ENCODE results near the gene EXOC6B.

The EXOC6B gene

GRCh38 chr2:72367530-72368225 lies 458.2 kb downstream of the EXOC6B start:
- no peak for DNase-seq (ENCODE audit: low read depth, low spot score)
- Histone ChIP-seq H3K27ac (no peak overlapping the region), H3K4me3 (no peak overlapping the region), H3K36me3 (ENCODE audit: insufficient read depth, low read length) (no peaks in the 10 kb centered on the region), H3K9me3 (ENCODE audit: low read depth, low read length) (no peaks in the 10 kb centered on the region), H3K9ac (ENCODE audit: insufficient read length) (no peak overlapping the region)
- TF ChIP-seq FOXP2 (optimal IDR thresholded peaks at IDR 0.05; ENCODE audit: control extremely low read depth, extremely low read length, insufficient read depth), result no peak
- TF ChIP-seq EZH2 (IDR thresholded peaks at IDR 0.05), result no peak
- TF ChIP-seq POLR2AphosphoS5 (IDR thresholded peaks at IDR 0.05; ENCODE audit: borderline replicate concordance, low read depth, low read length), result no peak

GRCh38 chr2:72363406-72363805 lies 462.4 kb downstream of the EXOC6B start:
- no peak overlapping the region for H3K9ac ChIP-seq (ENCODE audit: insufficient read length)
- no peak overlapping the region for H3K27ac ChIP-seq
- TF ChIP-seq POLR2AphosphoS5 (IDR thresholded peaks at IDR 0.05; ENCODE audit: borderline replicate concordance, low read depth, low read length) (no peak), EZH2 (IDR thresholded peaks at IDR 0.05) (no peak), FOXP2 (optimal IDR thresholded peaks at IDR 0.05; ENCODE audit: control extremely low read depth, extremely low read length, insufficient read depth) (no peak)
- H3K36me3 ChIP-seq (ENCODE audit: insufficient read depth, low read length), result no peaks in the 10 kb centered on the region
- no peak for DNase-seq (ENCODE audit: low read depth, low spot score)
- H3K4me3 ChIP-seq, result no peak overlapping the region
- H3K9me3 ChIP-seq (ENCODE audit: low read depth, low read length), result no peaks in the 10 kb centered on the region

GRCh38 chr2:72362733-72363132 lies 463.1 kb downstream of the EXOC6B start:
- H3K4me3 ChIP-seq, result no peak overlapping the region
- no peak overlapping the region for H3K9ac ChIP-seq (ENCODE audit: insufficient read length)
- TF ChIP-seq POLR2AphosphoS5 (IDR thresholded peaks at IDR 0.05; ENCODE audit: borderline replicate concordance, low read depth, low read length) (no peak), FOXP2 (optimal IDR thresholded peaks at IDR 0.05; ENCODE audit: control extremely low read depth, extremely low read length, insufficient read depth) (no peak), EZH2 (IDR thresholded peaks at IDR 0.05) (no peak)
- no peaks in the 10 kb centered on the region for H3K9me3 ChIP-seq (ENCODE audit: low read depth, low read length)
- no peak overlapping the region for H3K27ac ChIP-seq
- no peaks in the 10 kb centered on the region for H3K36me3 ChIP-seq (ENCODE audit: insufficient read depth, low read length)
- DNase-seq (ENCODE audit: low read depth, low spot score), result no peak

- TF ChIP-seq POLR2AphosphoS5 (IDR thresholded peaks at IDR 0.05; ENCODE audit: borderline replicate concordance, low read depth, low read length) (no peak), EZH2 (IDR thresholded peaks at IDR 0.05) (no peak), FOXP2 (optimal IDR thresholded peaks at IDR 0.05; ENCODE audit: control extremely low read depth, extremely low read length, insufficient read depth) (no peak)
- no peaks in the 10 kb centered on the region for H3K36me3 ChIP-seq (ENCODE audit: insufficient read depth, low read length)
- no peak overlapping the region for H3K27ac ChIP-seq
- no peaks in the 10 kb centered on the region for H3K9me3 ChIP-seq (ENCODE audit: low read depth, low read length)
- no peak overlapping the region for H3K4me3 ChIP-seq
- no peak overlapping the region for H3K9ac ChIP-seq (ENCODE audit: insufficient read length)
- DNase-seq (ENCODE audit: low read depth, low spot score), result no peak
Observed at GRCh38 chr2:72361521-72361920, 464.3 kb downstream of the EXOC6B start.

- Histone ChIP-seq H3K36me3 (ENCODE audit: insufficient read depth, low read length) (no peaks in the 10 kb centered on the region), H3K27ac (no peak overlapping the region), H3K9me3 (ENCODE audit: low read depth, low read length) (no peaks in the 10 kb centered on the region), H3K9ac (ENCODE audit: insufficient read length) (no peak overlapping the region), H3K4me3 (no peak overlapping the region)
- TF ChIP-seq EZH2 (IDR thresholded peaks at IDR 0.05) (no peak), POLR2AphosphoS5 (IDR thresholded peaks at IDR 0.05; ENCODE audit: borderline replicate concordance, low read depth, low read length) (no peak), FOXP2 (optimal IDR thresholded peaks at IDR 0.05; ENCODE audit: control extremely low read depth, extremely low read length, insufficient read depth) (no peak)
- no peak for DNase-seq (ENCODE audit: low read depth, low spot score)
Observed at GRCh38 chr2:72361042-72361441, 464.8 kb downstream of the EXOC6B start.

GRCh38 chr2:72350852-72351251 lies 475.0 kb downstream of the EXOC6B start:
- no peak for TF ChIP-seq POLR2AphosphoS5 (IDR thresholded peaks at IDR 0.05; ENCODE audit: borderline replicate concordance, low read depth, low read length)
- TF ChIP-seq EZH2 (IDR thresholded peaks at IDR 0.05), result no peak
- no peak for TF ChIP-seq FOXP2 (optimal IDR thresholded peaks at IDR 0.05; ENCODE audit: control extremely low read depth, extremely low read length, insufficient read depth)
- H3K27ac ChIP-seq, result no peak overlapping the region
- H3K9ac ChIP-seq (ENCODE audit: insufficient read length), result no peak overlapping the region
- DNase-seq (ENCODE audit: low read depth, low spot score), result no peak
- no peaks in the 10 kb centered on the region for H3K36me3 ChIP-seq (ENCODE audit: insufficient read depth, low read length)
- no peak overlapping the region for H3K4me3 ChIP-seq
- H3K9me3 ChIP-seq (ENCODE audit: low read depth, low read length), result no peaks in the 10 kb centered on the region

GRCh38 chr2:72349016-72349415 lies 476.8 kb downstream of the EXOC6B start:
- no peak for DNase-seq (ENCODE audit: low read depth, low spot score)
- TF ChIP-seq POLR2AphosphoS5 (IDR thresholded peaks at IDR 0.05; ENCODE audit: borderline replicate concordance, low read depth, low read length), result no peak
- no peak for TF ChIP-seq EZH2 (IDR thresholded peaks at IDR 0.05)
- no peak for TF ChIP-seq FOXP2 (optimal IDR thresholded peaks at IDR 0.05; ENCODE audit: control extremely low read depth, extremely low read length, insufficient read depth)
- H3K27ac ChIP-seq, result no peak overlapping the region
- no peaks in the 10 kb centered on the region for H3K36me3 ChIP-seq (ENCODE audit: insufficient read depth, low read length)
- H3K9ac ChIP-seq (ENCODE audit: insufficient read length), result no peak overlapping the region
- H3K9me3 ChIP-seq (ENCODE audit: low read depth, low read length), result no peaks in the 10 kb centered on the region
- H3K4me3 ChIP-seq, result no peak overlapping the region

- Histone ChIP-seq H3K9me3 (ENCODE audit: low read depth, low read length) (no peaks in the 10 kb centered on the region), H3K36me3 (ENCODE audit: insufficient read depth, low read length) (no peaks in the 10 kb centered on the region), H3K4me3 (no peak overlapping the region), H3K9ac (ENCODE audit: insufficient read length) (no peak overlapping the region), H3K27ac (no peak overlapping the region)
- TF ChIP-seq POLR2AphosphoS5 (IDR thresholded peaks at IDR 0.05; ENCODE audit: borderline replicate concordance, low read depth, low read length) (no peak), FOXP2 (optimal IDR thresholded peaks at IDR 0.05; ENCODE audit: control extremely low read depth, extremely low read length, insufficient read depth) (no peak), EZH2 (IDR thresholded peaks at IDR 0.05) (no peak)
- DNase-seq (ENCODE audit: low read depth, low spot score), result no peak
Observed at GRCh38 chr2:72347081-72347480, 478.8 kb downstream of the EXOC6B start.

- Histone ChIP-seq H3K9me3 (ENCODE audit: low read depth, low read length) (no peaks in the 10 kb centered on the region), H3K9ac (ENCODE audit: insufficient read length) (no peak overlapping the region), H3K36me3 (ENCODE audit: insufficient read depth, low read length) (no peaks in the 10 kb centered on the region), H3K4me3 (no peak overlapping the region), H3K27ac (no peak overlapping the region)
- TF ChIP-seq FOXP2 (optimal IDR thresholded peaks at IDR 0.05; ENCODE audit: control extremely low read depth, extremely low read length, insufficient read depth) (no peak), POLR2AphosphoS5 (IDR thresholded peaks at IDR 0.05; ENCODE audit: borderline replicate concordance, low read depth, low read length) (no peak), EZH2 (IDR thresholded peaks at IDR 0.05) (no peak)
- DNase-seq (ENCODE audit: low read depth, low spot score), result no peak
Observed at GRCh38 chr2:72341639-72342038, 484.2 kb downstream of the EXOC6B start.

Data from SK-N-MC (cell line).